ENCODE results near the gene MEX3A. TPM values are rescaled to one million over a fixed set of nuclear protein-coding genes. Genes with fewer than 3 reads are reported as not detected.
A peak's percentile ranks its signal among the peaks of the same experiment; 100 is the strongest.

The MEX3A gene
- total RNA-seq, 2 experiments from 2014 or later = 5.3 TPM

GRCh38 chr1:156055281-156056048 lies 26.8 kb downstream of the MEX3A start:
- Histone ChIP-seq H3K36me3 (ENCODE audit: insufficient read depth, low read length) (peaks cover 4% of the 10 kb centered on the region; the same call in 1 of the 2 replicates), H3K79me2 (ENCODE audit: insufficient read depth, low read depth, low read length) (peaks cover 21% of the 10 kb centered on the region; the same call in 1 of the 2 replicates), H4K20me1 (ENCODE audit: insufficient read depth, low read length) (no peaks in the 10 kb centered on the region), H3K27ac (ENCODE audit: low read depth, low read length, poor library complexity, severe bottlenecking) (no peak overlapping the region), H3K4me1 (ENCODE audit: insufficient read depth, low read length, poor library complexity, severe bottlenecking) (peaks cover 21% of the 10 kb centered on the region), H3K9me2 (ENCODE audit: insufficient read depth, low read length) (no peaks in the 10 kb centered on the region), H2AFZ (ENCODE audit: low read length) (peak overlapping the region; percentile 59; the same call in 1 of the 2 replicates), H3K4me3 (ENCODE audit: low read depth, low read length, poor library complexity, severe bottlenecking) (peak overlapping the region; percentile 81), H3K9me3 (ENCODE audit: low read length) (no peaks in the 10 kb centered on the region), H3K4me2 (ENCODE audit: low read length) (peak overlapping the region; percentile 95)
- peak; percentile 23 for DNase-seq (ENCODE audit: low spot score)
- ChIA-PET POLR2A (no interaction called here), CTCF (ENCODE audit: unreplicated experiment) (no interaction called here)
- TF ChIP-seq, protein P1, sequence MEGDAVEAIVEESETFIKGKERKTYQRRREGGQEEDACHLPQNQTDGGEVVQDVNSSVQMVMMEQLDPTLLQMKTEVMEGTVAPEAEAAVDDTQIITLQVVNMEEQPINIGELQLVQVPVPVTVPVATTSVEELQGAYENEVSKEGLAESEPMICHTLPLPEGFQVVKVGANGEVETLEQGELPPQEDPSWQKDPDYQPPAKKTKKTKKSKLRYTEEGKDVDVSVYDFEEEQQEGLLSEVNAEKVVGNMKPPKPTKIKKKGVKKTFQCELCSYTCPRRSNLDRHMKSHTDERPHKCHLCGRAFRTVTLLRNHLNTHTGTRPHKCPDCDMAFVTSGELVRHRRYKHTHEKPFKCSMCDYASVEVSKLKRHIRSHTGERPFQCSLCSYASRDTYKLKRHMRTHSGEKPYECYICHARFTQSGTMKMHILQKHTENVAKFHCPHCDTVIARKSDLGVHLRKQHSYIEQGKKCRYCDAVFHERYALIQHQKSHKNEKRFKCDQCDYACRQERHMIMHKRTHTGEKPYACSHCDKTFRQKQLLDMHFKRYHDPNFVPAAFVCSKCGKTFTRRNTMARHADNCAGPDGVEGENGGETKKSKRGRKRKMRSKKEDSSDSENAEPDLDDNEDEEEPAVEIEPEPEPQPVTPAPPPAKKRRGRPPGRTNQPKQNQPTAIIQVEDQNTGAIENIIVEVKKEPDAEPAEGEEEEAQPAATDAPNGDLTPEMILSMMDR (conservative IDR thresholded peaks at IDR 0.05; ENCODE audit: low read length) = no peak
- TF ChIP-seq EZH2phosphoT487 (IDR thresholded peaks at IDR 0.05; ENCODE audit: borderline replicate concordance, low read depth, low read length) = no peak
- intact Hi-C loops (cut with micrococcal nuclease; ENCODE audit: unreplicated experiment) = loop anchor here (2.0 kb wide), 2 partner anchors 35 to 121 kb away; partner anchors contain the start of genes KHDC4 and SSR2
- BruUV-seq (replicated peaks) = TSS peak; percentile 64

- peaks cover 21% of the 10 kb centered on the region; the same call in 1 of the 2 replicates for H3K79me2 ChIP-seq (ENCODE audit: insufficient read depth, low read depth, low read length)
- H3K4me3 ChIP-seq (ENCODE audit: low read depth, low read length, poor library complexity, severe bottlenecking) = peak within 1 kb of the TSS; percentile 81
- peak within 1 kb of the TSS; percentile 86 for H3K27ac ChIP-seq (ENCODE audit: low read depth, low read length, poor library complexity, severe bottlenecking)
- H3K36me3 ChIP-seq (ENCODE audit: insufficient read depth, low read length) = peaks cover 11% of the 10 kb centered on the region; the same call in 1 of the 2 replicates
- peak within 1 kb of the TSS; percentile 95 for H3K4me2 ChIP-seq (ENCODE audit: low read length)
- H3K9me2 ChIP-seq (ENCODE audit: insufficient read depth, low read length) = no peaks in the 10 kb centered on the region
- POLR2A ChIA-PET = no interaction called here
- no peaks in the 10 kb centered on the region for H4K20me1 ChIP-seq (ENCODE audit: insufficient read depth, low read length)
- no TSS peak for BruUV-seq (replicated peaks)
- H3K9me3 ChIP-seq (ENCODE audit: low read length) = no peaks in the 10 kb centered on the region
- H2AFZ ChIP-seq (ENCODE audit: low read length) = peak within 1 kb of the TSS; percentile 59
- CTCF ChIA-PET (ENCODE audit: unreplicated experiment) = no interaction called here
- no peak for TF ChIP-seq EZH2phosphoT487 (IDR thresholded peaks at IDR 0.05; ENCODE audit: borderline replicate concordance, low read depth, low read length)
- TF ChIP-seq, protein P1 (conservative IDR thresholded peaks at IDR 0.05; ENCODE audit: low read length) = no peak
- intact Hi-C loops (cut with micrococcal nuclease; ENCODE audit: unreplicated experiment) = loop anchor here (2.0 kb wide), 2 partner anchors 34 to 120 kb away; partner anchors contain the start of genes KHDC4 and SSR2
- peak; percentile 97 for DNase-seq (ENCODE audit: low spot score)
- H3K4me1 ChIP-seq (ENCODE audit: insufficient read depth, low read length, poor library complexity, severe bottlenecking) = peaks cover 21% of the 10 kb centered on the region
Measured at GRCh38 chr1:156054500-156055280, 27.6 kb downstream of the MEX3A start, which contains the start of gene LAMTOR2. LAMTOR2 (plus strand) TSS chr1:156054782; CDS start chr1:156054890, 108 bp downstream.

Data from OCI-LY7 (cell line).